Measurements from ENCODE around the gene LY86.

DNA sequence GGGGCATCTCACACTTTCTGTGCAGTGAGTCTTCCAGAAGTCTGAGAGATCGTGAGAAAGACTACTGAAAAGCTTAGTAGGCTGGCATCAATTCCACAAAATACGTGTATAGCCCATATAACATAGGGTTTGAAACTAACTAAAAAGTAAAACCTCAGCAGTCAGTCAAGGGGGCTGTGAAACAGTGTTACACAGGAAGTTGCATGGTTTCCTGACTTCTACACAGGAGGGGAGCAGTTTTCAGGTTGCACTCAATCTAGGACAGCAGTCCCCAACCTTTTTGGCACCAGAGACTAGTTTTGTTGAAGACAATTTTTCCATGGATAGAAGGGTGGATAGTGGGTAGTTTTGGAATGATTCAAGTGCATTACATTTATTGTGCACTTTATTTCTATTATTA, 4.7 kb upstream of the LY86 start:
- TF ChIP-seq, protein P1, sequence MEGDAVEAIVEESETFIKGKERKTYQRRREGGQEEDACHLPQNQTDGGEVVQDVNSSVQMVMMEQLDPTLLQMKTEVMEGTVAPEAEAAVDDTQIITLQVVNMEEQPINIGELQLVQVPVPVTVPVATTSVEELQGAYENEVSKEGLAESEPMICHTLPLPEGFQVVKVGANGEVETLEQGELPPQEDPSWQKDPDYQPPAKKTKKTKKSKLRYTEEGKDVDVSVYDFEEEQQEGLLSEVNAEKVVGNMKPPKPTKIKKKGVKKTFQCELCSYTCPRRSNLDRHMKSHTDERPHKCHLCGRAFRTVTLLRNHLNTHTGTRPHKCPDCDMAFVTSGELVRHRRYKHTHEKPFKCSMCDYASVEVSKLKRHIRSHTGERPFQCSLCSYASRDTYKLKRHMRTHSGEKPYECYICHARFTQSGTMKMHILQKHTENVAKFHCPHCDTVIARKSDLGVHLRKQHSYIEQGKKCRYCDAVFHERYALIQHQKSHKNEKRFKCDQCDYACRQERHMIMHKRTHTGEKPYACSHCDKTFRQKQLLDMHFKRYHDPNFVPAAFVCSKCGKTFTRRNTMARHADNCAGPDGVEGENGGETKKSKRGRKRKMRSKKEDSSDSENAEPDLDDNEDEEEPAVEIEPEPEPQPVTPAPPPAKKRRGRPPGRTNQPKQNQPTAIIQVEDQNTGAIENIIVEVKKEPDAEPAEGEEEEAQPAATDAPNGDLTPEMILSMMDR (IDR thresholded peaks at IDR 0.05): no peak
- no peak for TF ChIP-seq POLR2A (IDR thresholded peaks at IDR 0.05)

Data from thyroid gland (tissue), 4 donors.